CD14-positive monocyte (primary cell): ENCODE data around the gene GPD2. TPM values are rescaled to one million over a fixed set of nuclear protein-coding genes. Genes with fewer than 3 reads are reported as not detected.

Experiments used
- DNase-seq, 3 donors: peaks; one replicate each; pipeline ENCODE4 v3.0.0-alpha.2; 2011 to 2022
- H2AFZ ChIP-seq: 2 replicates; pipeline ENCODE4 v1.6.0; 2012; ENCODE audit warnings: mild to moderate bottlenecking, low read depth, low read length, inconsistent platforms; ENCODE audit not compliant: insufficient read depth, poor library complexity, severe bottlenecking
- H3K27ac ChIP-seq, 2 donors: 1 replicate in 1 of 2; 2 replicates in 1 of 2; pipeline ENCODE4 v1.5.1; 2012 to 2013; ENCODE audit warnings: low read length in 2 of 2, control low read depth in 1 of 2, inconsistent platforms in 1 of 2, low read depth in 1 of 2, mild to moderate bottlenecking in 1 of 2
- H3K27me3 ChIP-seq, 2 donors: one replicate each; pipeline versions ENCODE4 v1.6.0 to v1.6.1; 2011 to 2013; ENCODE audit warnings: low read length in 2 of 2; ENCODE audit not compliant: control insufficient read depth in 2 of 2, insufficient read depth in 2 of 2
- H3K36me3 ChIP-seq, 2 donors: replicated peaks in 1 of 2; 1 replicate in 1 of 2; 2 replicates in 1 of 2; pipeline versions ENCODE4 v1.5.1 to v1.6.1; 2012 to 2013; ENCODE audit warnings: low read length in 2 of 2, control low read depth in 1 of 2, inconsistent platforms in 1 of 2, mild to moderate bottlenecking in 1 of 2; ENCODE audit not compliant: insufficient read depth in 2 of 2, control insufficient read depth in 1 of 2
- H3K4me1 ChIP-seq, 2 donors: 1 replicate in 1 of 2; 2 replicates in 1 of 2; pipeline versions ENCODE4 v1.5.1 to v1.6.1; 2012 to 2013; ENCODE audit warnings: low read length in 2 of 2, control low read depth in 1 of 2, inconsistent platforms in 1 of 2, mild to moderate bottlenecking in 1 of 2, moderate library complexity in 1 of 2; ENCODE audit not compliant: insufficient read depth in 2 of 2, control insufficient read depth in 1 of 2
- H3K4me2 ChIP-seq: replicated peaks from 2 replicates; pipeline ENCODE3; 2012; ENCODE audit warnings: low read length, moderate library complexity, mild to moderate bottlenecking; ENCODE audit not compliant: poor library complexity, severe bottlenecking; ENCODE audit errors: extremely low read depth
- H3K4me3 ChIP-seq, 3 experiments: fragments of 200-600 bp in 1 of 3; sonication (generic) in 1 of 3; replicated peaks in 1 of 3; 1 replicate in 2 of 3; 2 replicates in 1 of 3; pipeline ENCODE4 v1.5.1; 2011 to 2013; ENCODE audit warnings: low read length in 3 of 3, mild to moderate bottlenecking in 3 of 3, control low read depth in 2 of 3, low read depth in 2 of 3, inconsistent platforms in 1 of 3, moderate library complexity in 1 of 3
- H3K79me2 ChIP-seq: 2 replicates; pipeline ENCODE4 v1.6.0; 2012; ENCODE audit warnings: mild to moderate bottlenecking, control low read depth, inconsistent platforms, low read length, moderate library complexity; ENCODE audit not compliant: insufficient read depth
- H3K9ac ChIP-seq: 2 replicates; pipeline ENCODE4 v1.6.0; 2017; ENCODE audit warnings: low read length, mild to moderate bottlenecking; ENCODE audit not compliant: insufficient read depth, poor library complexity, severe bottlenecking
- H3K9me3 ChIP-seq, 2 donors: replicated peaks in 1 of 2; 1 replicate in 1 of 2; 2 replicates in 1 of 2; pipeline versions ENCODE4 v1.5.1 to v1.6.1; 2012 to 2013; ENCODE audit warnings: low read length in 2 of 2, control low read depth in 1 of 2; ENCODE audit not compliant: control insufficient read depth in 1 of 2, insufficient read depth in 1 of 2
- H4K20me1 ChIP-seq: 2 replicates; pipeline ENCODE4 v1.6.0; 2012; ENCODE audit warnings: mild to moderate bottlenecking, low read length, control low read depth, moderate library complexity; ENCODE audit not compliant: insufficient read depth
- H3K27ac Mint-ChIP-seq, 7 donors: one replicate each; pipeline ENCODE4 v1.8.0; 2020; ENCODE audit warnings: mild to moderate bottlenecking in 7 of 7, mixed read lengths in 7 of 7, moderate library complexity in 6 of 7, inconsistent platforms in 2 of 7
- H3K27me3 Mint-ChIP-seq, 3 donors: one replicate each; pipeline ENCODE4 v1.8.0; 2021 to 2022; ENCODE audit warnings: low read depth in 3 of 3, mild to moderate bottlenecking in 3 of 3, mixed read lengths in 3 of 3, moderate library complexity in 3 of 3, inconsistent platforms in 1 of 3
- H3K36me3 Mint-ChIP-seq, 2 donors: one replicate each; pipeline ENCODE4 v1.8.0; 2020; ENCODE audit warnings: mixed read lengths in 2 of 2, inconsistent platforms in 1 of 2, mild to moderate bottlenecking in 1 of 2
- H3K4me1 Mint-ChIP-seq: one replicate; pipeline ENCODE4 v1.8.0; 2020; ENCODE audit warnings: mild to moderate bottlenecking, mixed read lengths
- H3K4me3 Mint-ChIP-seq, 2 donors: one replicate each; pipeline ENCODE4 v1.8.0; 2020; ENCODE audit warnings: mild to moderate bottlenecking in 2 of 2, mixed read lengths in 2 of 2, moderate library complexity in 1 of 2
- H3K9me3 Mint-ChIP-seq, 7 donors: one replicate each; pipeline ENCODE4 v1.8.0; 2020 to 2022; ENCODE audit warnings: mixed read lengths in 7 of 7, mild to moderate bottlenecking in 6 of 7, moderate library complexity in 6 of 7, inconsistent platforms in 2 of 7
- WGBS: methylation state at CpG from one replicate; pipeline ENCODE4 v1.1.5; 2013; ENCODE audit warnings: missing lambda C conversion rate; ENCODE audit not compliant: insufficient coverage; 5-methylcytosine and 5-hydroxymethylcytosine counted together
- intact Hi-C, 2 donors: fragments of 100-400 bp; cut with micrococcal nuclease; formaldehyde crosslinking; loops; one replicate each; pipeline versions ENCODE4 v1.15.0 to v1.15.1; 2023
- polyA plus RNA-seq, 3 donors: library from polyadenylated mRNA; depleted of rRNA in 1 of 3; unstranded in 2 of 3; stranded (reverse) in 1 of 3; fragments of 300-500 nt in 2 of 3; fragments of >200 nt in 1 of 3; fragmentation: Illumina TruSeq in 2 of 3; gene quantifications; 1 replicate in 2 of 3; 2 replicates in 1 of 3; pipeline ENCODE4 v1.2.3, GENCODE V29; 2012 to 2021
- TF ChIP-seq, protein P1 (sequence below): fragments of 200-600 bp; IDR thresholded peaks from one replicate; pipeline ENCODE4 v1.8.0; 2022; ENCODE audit warnings: antibody characterized with exemption, mild to moderate bottlenecking

The GPD2 gene
- polyA plus RNA-seq, 3 donors = 13.4 to 17.1 (median 14.5) TPM

DNA sequence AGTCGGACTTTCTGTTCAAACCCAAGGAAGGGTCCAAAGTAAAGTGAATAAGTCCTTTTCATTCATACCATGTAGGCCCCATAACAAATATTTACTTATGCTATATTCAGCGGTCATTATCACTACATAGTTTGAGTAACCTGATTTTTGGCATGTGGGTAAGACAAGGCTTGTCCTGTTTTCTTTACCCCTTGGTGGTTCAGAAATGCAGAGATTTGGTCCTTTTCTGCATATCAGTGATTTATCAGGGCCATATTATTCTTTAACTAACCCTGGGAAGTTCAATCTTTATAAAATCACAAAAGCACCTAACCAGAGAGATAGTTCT, 157.4 kb downstream of the GPD2 start:
- Histone ChIP-seq H3K27me3 (peaks cover 0 to 3% of the 10 kb centered on the region in 2 donors), H2AFZ (no peak overlapping the region), H4K20me1 (no peaks in the 10 kb centered on the region), H3K4me2 (no peak overlapping the region), H3K27ac (no peak overlapping the region), H3K9ac (no peak overlapping the region), H3K79me2 (no peaks in the 10 kb centered on the region), H3K36me3 (no peaks in the 10 kb centered on the region), H3K4me1 (no peaks in the 10 kb centered on the region), H3K9me3 (no peaks in the 10 kb centered on the region), H3K4me3 (no peak overlapping the region)
- TF ChIP-seq, protein P1, sequence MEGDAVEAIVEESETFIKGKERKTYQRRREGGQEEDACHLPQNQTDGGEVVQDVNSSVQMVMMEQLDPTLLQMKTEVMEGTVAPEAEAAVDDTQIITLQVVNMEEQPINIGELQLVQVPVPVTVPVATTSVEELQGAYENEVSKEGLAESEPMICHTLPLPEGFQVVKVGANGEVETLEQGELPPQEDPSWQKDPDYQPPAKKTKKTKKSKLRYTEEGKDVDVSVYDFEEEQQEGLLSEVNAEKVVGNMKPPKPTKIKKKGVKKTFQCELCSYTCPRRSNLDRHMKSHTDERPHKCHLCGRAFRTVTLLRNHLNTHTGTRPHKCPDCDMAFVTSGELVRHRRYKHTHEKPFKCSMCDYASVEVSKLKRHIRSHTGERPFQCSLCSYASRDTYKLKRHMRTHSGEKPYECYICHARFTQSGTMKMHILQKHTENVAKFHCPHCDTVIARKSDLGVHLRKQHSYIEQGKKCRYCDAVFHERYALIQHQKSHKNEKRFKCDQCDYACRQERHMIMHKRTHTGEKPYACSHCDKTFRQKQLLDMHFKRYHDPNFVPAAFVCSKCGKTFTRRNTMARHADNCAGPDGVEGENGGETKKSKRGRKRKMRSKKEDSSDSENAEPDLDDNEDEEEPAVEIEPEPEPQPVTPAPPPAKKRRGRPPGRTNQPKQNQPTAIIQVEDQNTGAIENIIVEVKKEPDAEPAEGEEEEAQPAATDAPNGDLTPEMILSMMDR = no peak
- Mint-ChIP-seq H3K4me1 (no peaks in the 10 kb centered on the region), H3K27me3 (peaks cover 0 to 6% (median 4%) of the 10 kb centered on the region in 3 donors), H3K9me3 (no peaks in the 10 kb centered on the region), H3K4me3 (no peak overlapping the region), H3K27ac (no peak overlapping the region), H3K36me3 (peaks cover 6 to 7% of the 10 kb centered on the region in 2 donors)
- no peak for DNase-seq
- intact Hi-C loops = no loop called here
- WGBS = 100% methylated on average over 1 of the region's 2 CpGs

DNA sequence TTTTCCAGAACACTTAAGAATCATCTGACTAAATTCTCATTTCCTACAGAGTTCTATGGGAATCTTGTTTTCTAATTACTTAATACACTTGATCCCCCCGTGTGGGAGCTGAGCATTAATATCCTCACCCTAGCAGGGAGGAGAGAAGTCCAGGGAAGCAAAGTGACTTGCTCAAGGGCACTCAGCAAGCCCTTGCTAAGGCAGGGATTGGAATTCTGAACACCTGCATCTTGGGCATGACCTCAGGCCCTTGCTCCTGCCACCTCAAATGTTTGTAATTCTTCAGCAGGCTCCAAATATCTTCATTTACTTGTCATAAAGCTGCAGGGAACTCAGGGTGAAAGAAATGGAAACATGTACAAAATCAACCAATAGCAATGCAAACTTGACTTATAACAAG, 162.4 kb downstream of the GPD2 start:
- H3K4me3 Mint-ChIP-seq = no peak overlapping the region
- Histone ChIP-seq H3K4me1 (no peaks in the 10 kb centered on the region), H3K79me2 (no peaks in the 10 kb centered on the region), H3K4me3 (no peak overlapping the region), H3K9ac (no peak overlapping the region), H3K36me3 (no peaks in the 10 kb centered on the region), H4K20me1 (no peaks in the 10 kb centered on the region), H3K4me2 (no peak overlapping the region), H3K9me3 (no peaks in the 10 kb centered on the region), H3K27me3 (peaks cover 3 to 5% of the 10 kb centered on the region in 2 donors), H3K27ac (no peak overlapping the region), H2AFZ (no peak overlapping the region)
- no peaks in the 10 kb centered on the region for H3K4me1 Mint-ChIP-seq
- peaks cover 2 to 10% (median 8%) of the 10 kb centered on the region in 3 donors for H3K27me3 Mint-ChIP-seq
- H3K27ac Mint-ChIP-seq = no peak overlapping the region
- peaks cover 0 to 2% (median 0%) of the 10 kb centered on the region in 7 donors for H3K9me3 Mint-ChIP-seq
- H3K36me3 Mint-ChIP-seq = no peaks in the 10 kb centered on the region
- DNase-seq = no peak
- TF ChIP-seq, protein P1 = no peak
- WGBS = no CpG with 5 or more reads among the region's 1 CpG
- intact Hi-C loops = no loop called here
